NCI-H1092 treated with DMSO at 0.1 percent for 48 hours (cell line): ENCODE data around the gene DNAJB9.
A peak's percentile ranks its signal among the peaks of the same experiment; 100 is the strongest.

Experiments used
- DNase-seq: peaks from one replicate; lab custom pipeline; 2025; lab: John Stamatoyannopoulos, UW

Gene DNAJB9

DNA sequence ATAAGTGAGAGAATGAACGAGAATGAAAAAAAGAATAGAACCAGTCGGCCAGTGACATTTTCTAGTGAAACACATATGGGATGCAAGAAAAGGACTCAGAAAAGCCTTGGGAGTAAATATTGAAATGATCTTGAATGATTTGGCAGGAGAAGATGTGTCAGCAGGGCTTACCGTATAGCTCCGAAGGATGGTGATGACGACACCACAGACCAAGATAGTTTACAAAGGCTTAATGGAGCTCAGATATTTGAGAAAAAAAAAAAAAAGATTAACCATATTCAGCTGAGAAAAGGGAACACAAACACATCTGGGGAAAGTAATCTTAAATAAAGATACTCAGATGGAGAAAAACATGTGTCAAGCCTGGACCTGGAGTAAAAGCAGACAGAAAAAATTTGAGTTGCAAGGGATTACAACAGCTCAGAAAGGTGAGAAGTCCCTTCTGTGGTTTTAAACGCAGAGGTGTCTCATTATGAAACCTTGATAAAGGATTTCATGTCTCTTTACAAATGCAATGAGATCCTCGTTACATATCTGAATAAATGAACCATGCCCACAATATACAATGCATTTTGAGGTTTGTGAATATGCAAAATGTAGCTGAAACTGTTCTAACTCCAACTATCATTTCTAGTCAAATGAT, 36.0 kb downstream of the DNAJB9 start:
- no peak for DNase-seq

DNA sequence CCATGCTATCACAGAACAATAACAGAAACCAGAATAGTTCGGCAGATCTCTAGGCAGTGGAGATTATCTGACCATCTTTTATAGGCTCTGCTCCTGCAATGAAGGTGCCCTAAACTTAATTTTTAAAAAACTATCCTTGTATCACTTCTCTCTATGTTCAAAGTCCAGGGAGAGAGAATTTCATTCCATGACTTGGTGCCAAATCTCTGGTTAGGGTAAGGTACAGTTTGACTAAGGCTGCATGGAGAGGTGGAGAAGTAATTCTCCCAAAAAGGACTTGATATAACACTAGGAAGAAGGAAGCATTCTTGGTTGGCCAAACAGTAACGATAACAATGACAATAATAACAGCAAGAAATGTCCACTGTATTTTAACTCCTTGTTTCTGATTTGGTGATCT, 40.0 kb downstream of the DNAJB9 start:
- DNase-seq, result no peak

DNA sequence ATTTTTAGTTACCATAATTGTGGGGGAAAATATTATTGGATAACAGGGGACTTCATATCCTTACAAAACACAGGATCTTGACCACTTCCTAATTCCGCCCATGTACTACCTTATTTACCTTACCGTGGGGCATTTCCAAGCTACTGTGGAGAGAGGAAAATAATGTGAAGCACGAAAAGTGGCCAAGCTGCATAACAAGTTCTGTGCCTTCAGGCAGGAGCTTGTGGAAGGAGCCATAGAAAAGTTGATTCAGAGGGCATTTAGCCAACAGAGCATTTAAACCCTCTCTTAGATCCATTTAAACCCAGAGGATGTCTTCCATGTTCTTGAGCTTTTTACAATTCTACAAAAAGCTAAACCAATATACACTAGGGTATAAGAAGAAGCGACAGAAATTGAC, 41.6 kb downstream of the DNAJB9 start:
- no peak for DNase-seq

- peak; percentile 76 for DNase-seq
These were observed 43.7 kb downstream of the DNAJB9 start for GRCh38 chr7:108613147-108613948.

GRCh38 chr7:108613949-108614381, 44.3 kb downstream of the DNAJB9 start:
- DNase-seq, result no peak

GRCh38 chr7:108614896-108615295, 45.2 kb downstream of the DNAJB9 start:
- DNase-seq, result no peak

DNA sequence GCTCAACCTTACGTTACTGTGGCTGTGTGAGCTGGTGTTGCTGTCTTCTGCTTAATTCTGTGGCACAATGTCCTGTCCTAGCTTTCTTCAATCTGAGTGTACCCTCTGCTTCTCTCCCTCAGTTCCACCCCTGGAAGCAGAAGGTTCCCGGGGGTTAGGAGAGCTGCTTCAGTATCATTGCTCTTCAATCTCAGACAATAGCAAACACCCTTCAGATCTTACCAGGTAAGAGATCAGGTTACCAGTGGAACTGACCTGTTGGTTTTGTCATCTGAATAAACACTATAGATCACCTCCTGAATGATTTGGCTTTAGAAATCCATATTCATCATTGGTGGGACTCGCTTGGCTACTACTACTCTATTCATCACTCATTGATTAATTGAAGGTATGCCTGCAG, 48.4 kb downstream of the DNAJB9 start:
- DNase-seq, result peak; percentile 22

- DNase-seq, result no peak
These were observed 53.5 kb downstream of the DNAJB9 start for GRCh38 chr7:108623220-108623619.
